A673 (cell line): ENCODE data around the gene EHF. TPM values are rescaled to one million over a fixed set of nuclear protein-coding genes. Genes with fewer than 3 reads are reported as not detected.

Source experiments
- BruUV-seq: library from RNA; stranded (reverse); fragments of 400-500 nt; replicated peaks from 2 replicates; lab custom pipeline; 2021; lab: Mats Ljungman, UMichigan
- CTCF ChIA-PET: fragments of 300-600 bp; sonication (Branson Sonifier 250); formaldehyde crosslinking; loops from one replicate; lab custom pipeline; 2022; ENCODE audit warnings: antibody characterized with exemption; lab: Charles Lee
- POLR2A ChIA-PET: fragments of 300-600 bp; sonication (Branson Sonifier 250); formaldehyde crosslinking; loops from one replicate; lab custom pipeline; 2022; ENCODE audit warnings: antibody characterized with exemption; ENCODE audit not compliant: low non-redundant PET; lab: Charles Lee
- DNase-seq: peaks from one replicate; pipeline ENCODE4 v3.0.0-alpha.2; 2015; ENCODE audit warnings: low spot score
- H3K27ac ChIP-seq: fragments of 200-600 bp; sonication (generic); 2 replicates; pipeline ENCODE4 v1.5.1; 2016; ENCODE audit warnings: mixed run types, low read depth, mild to moderate bottlenecking, mixed read lengths, antibody characterized with exemption, low read length; ENCODE audit not compliant: poor library complexity, severe bottlenecking
- H3K27me3 ChIP-seq: fragments of 200-600 bp; sonication (generic); replicated peaks from 2 replicates; pipeline ENCODE4 v1.6.1; 2017; ENCODE audit warnings: mixed run types, low read depth, mild to moderate bottlenecking, mixed read lengths, antibody characterized with exemption, low read length; ENCODE audit not compliant: insufficient read depth, poor library complexity
- H3K36me3 ChIP-seq: fragments of 200-600 bp; sonication (generic); 2 replicates; pipeline ENCODE4 v1.6.1; 2016; ENCODE audit warnings: mixed run types, mild to moderate bottlenecking, mixed read lengths, antibody characterized with exemption, low read length; ENCODE audit not compliant: insufficient read depth, poor library complexity, severe bottlenecking
- H3K4me1 ChIP-seq: fragments of 200-600 bp; sonication (generic); 2 replicates; pipeline ENCODE4 v1.6.1; 2017; ENCODE audit warnings: mixed run types, mild to moderate bottlenecking, mixed read lengths, antibody characterized with exemption, low read length; ENCODE audit not compliant: insufficient read depth, poor library complexity, severe bottlenecking
- H3K4me3 ChIP-seq: fragments of 200-600 bp; sonication (generic); 2 replicates; pipeline ENCODE4 v1.5.1; 2016; ENCODE audit warnings: low read depth, mixed run types, mild to moderate bottlenecking, mixed read lengths, low read length; ENCODE audit not compliant: poor library complexity, severe bottlenecking
- H3K9me3 ChIP-seq: fragments of 200-600 bp; sonication (generic); 2 replicates; pipeline ENCODE4 v1.6.1; 2016; ENCODE audit warnings: mixed run types, low read depth, mild to moderate bottlenecking, mixed read lengths, antibody characterized with exemption, low read length; ENCODE audit not compliant: poor library complexity, severe bottlenecking
- CTCF ChIP-seq: fragments of 300-800, 200-600 bp; sonication (generic); conservative IDR thresholded peaks from 2 replicates; pipeline ENCODE4 v1.5.1; 2017; ENCODE audit warnings: low read depth, mild to moderate bottlenecking, antibody characterized with exemption, low read length, moderate library complexity, mixed read lengths
- EZH2 ChIP-seq: fragments of 200-600 bp; sonication (generic); IDR thresholded peaks from 2 replicates; pipeline ENCODE4 v1.6.1; 2017; ENCODE audit warnings: borderline replicate concordance, low read depth, mild to moderate bottlenecking, mixed read lengths, antibody characterized with exemption, low read length; ENCODE audit not compliant: poor library complexity, severe bottlenecking
- intact Hi-C: fragments of 100-400 bp; cut with micrococcal nuclease; formaldehyde crosslinking; loops from one replicate; pipeline ENCODE4 v1.10.0; 2022; ENCODE audit not compliant: unreplicated experiment
- total RNA-seq: library from RNA; stranded (reverse); gene quantifications from 2 replicates; pipeline ENCODE4 v1.2.3, GENCODE V29; 2021

EHF gene
- total RNA-seq, 1 experiment from 2014 or later: not detected

DNA sequence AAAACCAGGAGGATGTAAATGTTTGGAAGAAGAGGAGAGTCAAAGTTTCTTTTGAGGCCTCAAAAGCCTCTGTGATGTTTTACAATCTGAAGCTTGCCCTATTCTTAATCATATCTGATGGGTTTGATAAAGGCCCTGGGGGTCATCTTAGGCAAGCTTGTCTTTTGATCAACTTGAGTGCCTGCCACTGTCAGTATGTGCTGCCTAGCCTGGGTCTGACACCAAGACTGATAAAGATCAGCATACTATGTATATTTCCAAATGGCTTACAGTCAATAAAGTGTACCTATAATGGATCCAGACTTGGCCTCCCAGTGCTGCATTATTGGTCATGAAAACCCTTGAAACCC lies 12.7 kb downstream of the EHF start:
- Histone ChIP-seq H3K36me3 (no peaks in the 10 kb centered on the region), H3K9me3 (no peaks in the 10 kb centered on the region), H3K27me3 (no peaks in the 10 kb centered on the region), H3K27ac (no peak overlapping the region), H3K4me1 (no peaks in the 10 kb centered on the region), H3K4me3 (no peak overlapping the region)
- no peak for TF ChIP-seq EZH2
- TF ChIP-seq CTCF: no peak
- no TSS peak for BruUV-seq
- CTCF ChIA-PET: no interaction called here
- POLR2A ChIA-PET: no interaction called here
- no peak for DNase-seq
- intact Hi-C loops: no loop called here

DNA sequence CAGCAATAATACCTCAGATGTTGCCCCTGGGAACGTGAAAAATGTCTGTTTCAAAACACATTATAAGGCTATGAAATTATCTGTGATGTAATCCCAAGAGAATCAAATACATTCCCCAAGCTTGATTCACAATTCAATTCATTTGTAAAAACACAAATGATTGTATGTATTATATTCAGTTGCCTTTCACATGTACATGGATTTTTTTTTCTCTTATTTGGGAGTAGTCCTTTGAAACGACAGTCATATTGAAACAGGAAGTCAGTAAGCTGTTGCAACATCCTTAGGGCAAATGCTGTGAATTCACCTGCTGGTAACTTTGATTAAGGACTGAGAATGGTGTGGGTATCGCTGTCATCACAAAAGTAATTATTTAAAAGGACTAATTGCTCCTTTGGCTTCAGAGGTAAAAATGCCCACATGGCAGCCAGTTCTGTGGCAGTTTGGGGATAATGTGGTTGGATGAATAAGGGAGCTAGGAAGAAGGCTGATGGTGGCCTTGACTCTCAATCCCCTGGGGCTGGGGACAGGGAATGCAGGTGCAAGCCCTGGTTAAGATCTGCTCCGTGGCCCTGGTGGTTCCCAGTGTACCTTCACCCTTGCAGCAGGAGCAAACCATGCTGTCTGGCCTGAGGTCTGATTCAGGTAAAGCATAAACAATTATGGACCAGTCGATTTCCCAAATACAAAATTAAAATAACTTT lies 13.2 kb downstream of the EHF start:
- Histone ChIP-seq H3K9me3 (no peaks in the 10 kb centered on the region), H3K4me3 (no peak overlapping the region), H3K4me1 (no peaks in the 10 kb centered on the region), H3K36me3 (no peaks in the 10 kb centered on the region), H3K27ac (no peak overlapping the region), H3K27me3 (no peaks in the 10 kb centered on the region)
- ChIA-PET POLR2A (no interaction called here), CTCF (no interaction called here)
- intact Hi-C loops: no loop called here
- BruUV-seq: no TSS peak
- TF ChIP-seq CTCF (no peak), EZH2 (no peak)
- no peak for DNase-seq

GRCh38 chr11:34634694-34635062 lies 13.8 kb downstream of the EHF start:
- Histone ChIP-seq H3K36me3 (no peaks in the 10 kb centered on the region), H3K27me3 (no peaks in the 10 kb centered on the region), H3K4me3 (no peak overlapping the region), H3K9me3 (no peaks in the 10 kb centered on the region), H3K27ac (no peak overlapping the region), H3K4me1 (no peaks in the 10 kb centered on the region)
- TF ChIP-seq CTCF: no peak
- no peak for TF ChIP-seq EZH2
- POLR2A ChIA-PET: no interaction called here
- BruUV-seq: no TSS peak
- no peak for DNase-seq
- CTCF ChIA-PET: no interaction called here
- intact Hi-C loops: no loop called here
